Astrocyte (in vitro differentiated cells and primary cell): Measurements from ENCODE around the gene CAPN11. TPM values are rescaled to one million over a fixed set of nuclear protein-coding genes. Genes with fewer than 3 reads are reported as not detected.
A peak's percentile ranks its signal among the peaks of the same experiment; 100 is the strongest.

ENCODE experiments used
- DNase-seq: peaks from one replicate; pipeline ENCODE4 v3.0.0-alpha.2; 2010; ENCODE audit warnings: low read depth
- FAIRE-seq: peaks from 2 replicates; lab custom pipeline; 2011; peaks lifted over from hg19 to GRCh38; lab: Jason Lieb, UNC
- H2AFZ ChIP-seq: 2 replicates; pipeline ENCODE4 v1.6.0; 2012; ENCODE audit warnings: low read depth, low read length, inconsistent platforms
- H3K27ac ChIP-seq: 2 replicates; pipeline ENCODE4 v1.5.1; 2011; ENCODE audit warnings: low read depth, low read length, inconsistent platforms
- H3K27me3 ChIP-seq: 2 replicates; pipeline ENCODE4 v1.6.0; 2011; ENCODE audit warnings: low read length, inconsistent platforms; ENCODE audit not compliant: insufficient read depth
- H3K36me3 ChIP-seq: 2 replicates; pipeline ENCODE4 v1.5.1; 2011; ENCODE audit warnings: low read length, inconsistent platforms; ENCODE audit not compliant: insufficient read depth
- H3K4me1 ChIP-seq: 2 replicates; pipeline ENCODE4 v1.5.1; 2011; ENCODE audit warnings: low read length, inconsistent platforms; ENCODE audit not compliant: insufficient read depth
- H3K4me2 ChIP-seq: 2 replicates; pipeline ENCODE4 v1.6.0; 2012; ENCODE audit warnings: low read length, inconsistent platforms
- H3K4me3 ChIP-seq: 2 replicates; pipeline ENCODE4 v1.5.1; 2011; ENCODE audit warnings: low read depth, mild to moderate bottlenecking, low read length, inconsistent platforms; ENCODE audit not compliant: insufficient read depth
- H3K79me2 ChIP-seq: 2 replicates; pipeline ENCODE4 v1.6.0; 2012; ENCODE audit warnings: mild to moderate bottlenecking, low read length, inconsistent platforms; ENCODE audit not compliant: insufficient read depth
- H3K9ac ChIP-seq: 2 replicates; pipeline ENCODE4 v1.6.0; 2012; ENCODE audit warnings: mild to moderate bottlenecking, low read length, inconsistent platforms
- H3K9me3 ChIP-seq: 2 replicates; pipeline ENCODE4 v1.5.1; 2012; ENCODE audit warnings: low read depth, mild to moderate bottlenecking, low read length, inconsistent platforms; ENCODE audit not compliant: insufficient read depth
- H4K20me1 ChIP-seq: 2 replicates; pipeline ENCODE4 v1.6.0; 2012; ENCODE audit warnings: low read length, inconsistent platforms; ENCODE audit not compliant: insufficient read depth
- H3K27ac Mint-ChIP-seq: one replicate; pipeline ENCODE4 v1.8.0; 2021; ENCODE audit warnings: mild to moderate bottlenecking, mixed read lengths; ENCODE audit not compliant: unreplicated experiment
- H3K27me3 Mint-ChIP-seq: one replicate; pipeline ENCODE4 v1.8.0; 2021; ENCODE audit warnings: low read depth, mixed read lengths; ENCODE audit not compliant: unreplicated experiment
- H3K36me3 Mint-ChIP-seq: one replicate; pipeline ENCODE4 v1.8.0; 2021; ENCODE audit warnings: low read depth, mixed read lengths; ENCODE audit not compliant: unreplicated experiment
- H3K4me1 Mint-ChIP-seq: one replicate; pipeline ENCODE4 v1.8.0; 2021; ENCODE audit warnings: low read depth, mixed read lengths; ENCODE audit not compliant: unreplicated experiment
- H3K4me3 Mint-ChIP-seq: one replicate; pipeline ENCODE4 v1.8.0; 2021; ENCODE audit warnings: mild to moderate bottlenecking, moderate library complexity, mixed read lengths; ENCODE audit not compliant: unreplicated experiment
- H3K9me3 Mint-ChIP-seq: one replicate; pipeline ENCODE4 v1.8.0; 2021; ENCODE audit warnings: mild to moderate bottlenecking, mixed read lengths; ENCODE audit not compliant: unreplicated experiment
- EZH2 ChIP-seq: IDR thresholded peaks from 2 replicates; pipeline ENCODE4 v1.6.1; 2012; ENCODE audit warnings: mild to moderate bottlenecking, low read length, inconsistent platforms; ENCODE audit not compliant: insufficient read depth
- total RNA-seq: library from RNA; stranded (reverse); gene quantifications from 2 replicates; pipeline ENCODE4 v1.2.1, GENCODE V29; 2021
- TF ChIP-seq, protein P1 (sequence below): IDR thresholded peaks from 2 replicates; pipeline ENCODE4 v1.5.1; 2011; ENCODE audit warnings: low read depth, mild to moderate bottlenecking, inconsistent platforms, low read length, moderate library complexity; ENCODE audit not compliant: insufficient read depth

The CAPN11 gene
- total RNA-seq, 1 donor from 2014 or later: not detected

DNA sequence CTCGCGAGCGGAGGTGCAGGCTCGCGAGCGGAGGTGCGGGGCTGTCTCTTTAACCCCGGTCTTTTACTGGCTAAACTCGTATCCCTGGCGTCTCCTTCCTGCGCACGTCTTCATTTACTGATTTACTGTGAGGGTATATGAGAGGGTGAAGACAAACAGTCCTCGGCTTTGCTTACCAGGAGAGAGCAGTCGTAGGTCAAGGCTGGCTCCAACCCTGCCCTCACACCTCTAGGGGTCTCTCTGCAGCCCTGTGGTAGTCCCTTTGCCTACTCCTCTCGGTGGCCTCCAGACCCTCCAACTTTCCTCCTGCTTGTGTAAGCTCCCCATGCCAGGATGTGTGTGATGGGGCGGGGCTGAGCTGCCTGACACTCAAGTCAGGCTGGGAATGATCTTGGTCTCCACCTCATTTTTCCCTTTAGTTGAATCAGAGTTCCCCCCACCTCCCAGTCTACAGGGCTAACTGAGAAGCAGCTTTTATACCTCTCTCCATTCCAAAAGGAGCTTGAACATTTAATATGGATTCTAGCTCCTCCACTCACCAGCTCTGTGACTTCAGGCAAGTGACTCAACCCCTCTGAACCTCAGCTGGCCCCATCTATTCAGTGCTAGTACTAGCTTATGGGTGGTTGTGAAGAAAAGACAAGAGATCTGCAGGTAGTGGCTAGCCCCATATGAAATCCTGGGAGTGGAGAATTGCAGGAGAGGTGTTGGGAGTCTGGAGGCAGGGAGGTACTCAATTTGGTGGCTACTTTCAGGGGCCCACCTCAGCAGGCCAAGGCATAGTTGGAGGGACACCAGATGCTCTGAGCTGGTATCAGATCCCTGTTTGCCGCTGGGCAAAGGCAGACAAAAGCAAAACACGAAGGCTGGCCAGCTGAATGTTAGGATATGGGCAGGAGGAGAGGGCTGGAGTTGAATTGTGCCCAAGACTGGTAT lies 65.7 kb downstream of the CAPN11 start:
- H2AFZ ChIP-seq: peak overlapping the region; percentile 79
- no peak for TF ChIP-seq EZH2
- TF ChIP-seq, protein P1, sequence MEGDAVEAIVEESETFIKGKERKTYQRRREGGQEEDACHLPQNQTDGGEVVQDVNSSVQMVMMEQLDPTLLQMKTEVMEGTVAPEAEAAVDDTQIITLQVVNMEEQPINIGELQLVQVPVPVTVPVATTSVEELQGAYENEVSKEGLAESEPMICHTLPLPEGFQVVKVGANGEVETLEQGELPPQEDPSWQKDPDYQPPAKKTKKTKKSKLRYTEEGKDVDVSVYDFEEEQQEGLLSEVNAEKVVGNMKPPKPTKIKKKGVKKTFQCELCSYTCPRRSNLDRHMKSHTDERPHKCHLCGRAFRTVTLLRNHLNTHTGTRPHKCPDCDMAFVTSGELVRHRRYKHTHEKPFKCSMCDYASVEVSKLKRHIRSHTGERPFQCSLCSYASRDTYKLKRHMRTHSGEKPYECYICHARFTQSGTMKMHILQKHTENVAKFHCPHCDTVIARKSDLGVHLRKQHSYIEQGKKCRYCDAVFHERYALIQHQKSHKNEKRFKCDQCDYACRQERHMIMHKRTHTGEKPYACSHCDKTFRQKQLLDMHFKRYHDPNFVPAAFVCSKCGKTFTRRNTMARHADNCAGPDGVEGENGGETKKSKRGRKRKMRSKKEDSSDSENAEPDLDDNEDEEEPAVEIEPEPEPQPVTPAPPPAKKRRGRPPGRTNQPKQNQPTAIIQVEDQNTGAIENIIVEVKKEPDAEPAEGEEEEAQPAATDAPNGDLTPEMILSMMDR: no peak
- H3K27ac ChIP-seq: no peak overlapping the region
- H3K4me1 ChIP-seq: peaks cover 27% of the 10 kb centered on the region
- Mint-ChIP-seq H3K27me3 (peaks cover 3% of the 10 kb centered on the region), H3K27ac (no peak overlapping the region), H3K4me1 (peaks cover 13% of the 10 kb centered on the region), H3K36me3 (peaks cover 2% of the 10 kb centered on the region), H3K4me3 (peak overlapping the region; percentile 85), H3K9me3 (no peaks in the 10 kb centered on the region)
- DNase-seq (no peak), FAIRE-seq (no peak)
- peak overlapping the region; percentile 82 for H3K4me2 ChIP-seq
- no peaks in the 10 kb centered on the region for H3K36me3 ChIP-seq
- peak overlapping the region; percentile 50 for H3K4me3 ChIP-seq
- no peaks in the 10 kb centered on the region for H3K9me3 ChIP-seq
- H3K9ac ChIP-seq: peak overlapping the region; percentile 25
- H3K79me2 ChIP-seq: no peaks in the 10 kb centered on the region
- H3K27me3 ChIP-seq: no peaks in the 10 kb centered on the region
- H4K20me1 ChIP-seq: peaks cover 16% of the 10 kb centered on the region

DNA sequence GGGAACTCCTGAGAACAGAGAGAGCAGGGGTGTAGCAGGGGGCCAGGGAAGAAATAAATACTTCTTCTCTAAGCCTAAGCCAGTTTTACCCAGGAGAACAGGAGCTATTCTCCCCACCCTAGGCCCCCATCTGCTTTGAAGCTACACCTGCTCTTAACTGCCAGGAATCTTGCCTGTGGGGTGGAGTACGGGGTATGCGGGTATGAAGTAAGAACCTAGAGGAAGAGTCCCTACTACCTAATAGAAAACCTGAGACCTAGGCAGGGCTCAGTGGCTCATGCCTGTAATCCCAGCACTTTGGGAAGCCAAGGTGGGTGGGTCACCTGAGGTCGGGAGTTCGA lies 66.3 kb downstream of the CAPN11 start:
- Mint-ChIP-seq H3K27ac (no peak overlapping the region), H3K36me3 (peaks cover 2% of the 10 kb centered on the region), H3K4me3 (no peak overlapping the region), H3K4me1 (peaks cover 13% of the 10 kb centered on the region), H3K9me3 (no peaks in the 10 kb centered on the region), H3K27me3 (peaks cover 5% of the 10 kb centered on the region)
- Histone ChIP-seq H3K79me2 (no peaks in the 10 kb centered on the region), H4K20me1 (peaks cover 16% of the 10 kb centered on the region), H3K27me3 (no peaks in the 10 kb centered on the region), H3K9me3 (no peaks in the 10 kb centered on the region), H3K4me3 (no peak overlapping the region), H3K9ac (no peak overlapping the region), H3K4me1 (peaks cover 27% of the 10 kb centered on the region), H3K27ac (no peak overlapping the region), H3K4me2 (peak overlapping the region; percentile 82), H3K36me3 (no peaks in the 10 kb centered on the region), H2AFZ (no peak overlapping the region)
- DNase-seq (no peak), FAIRE-seq (no peak)
- TF ChIP-seq EZH2: no peak

DNA sequence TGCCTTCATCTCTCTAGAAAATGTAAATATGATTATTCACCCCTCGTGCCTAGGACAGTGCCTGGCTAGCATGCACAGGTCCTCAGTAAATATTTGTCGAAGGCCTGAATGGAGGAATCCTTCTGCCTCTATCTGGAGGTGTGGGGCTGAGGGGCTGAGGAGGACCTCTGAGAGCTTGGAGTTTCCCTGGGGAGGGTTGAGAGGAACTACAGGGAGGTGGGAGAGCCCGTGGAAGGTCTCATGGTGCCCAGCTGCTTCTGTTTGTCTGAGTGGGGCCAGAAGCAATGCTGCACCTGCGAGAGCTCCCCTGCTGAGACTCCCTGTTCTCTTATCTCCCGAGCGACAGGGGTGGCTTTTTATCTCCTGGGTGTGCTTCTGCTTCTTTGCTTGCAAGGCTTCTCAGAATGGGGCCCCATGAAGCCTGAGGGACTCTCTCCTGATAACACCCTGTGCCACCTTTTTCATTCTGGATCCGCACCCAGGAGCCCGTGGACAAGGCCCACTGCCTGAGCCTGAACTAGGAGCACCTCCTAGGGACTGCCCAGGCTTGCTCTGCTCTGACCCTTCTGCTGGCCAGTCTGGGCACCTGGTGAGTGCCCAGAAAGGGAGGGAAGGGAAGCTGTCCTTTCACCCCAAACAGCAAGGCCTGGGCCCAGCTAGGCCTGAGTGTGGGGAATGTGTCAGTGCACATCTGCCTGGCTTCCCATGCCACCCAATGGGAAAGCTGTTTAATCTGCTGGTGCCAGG lies 67.1 kb downstream of the CAPN11 start:
- no peak overlapping the region for H3K27ac ChIP-seq
- H3K4me2 ChIP-seq: no peak overlapping the region
- no peak overlapping the region for H3K9ac ChIP-seq
- H3K79me2 ChIP-seq: no peaks in the 10 kb centered on the region
- Mint-ChIP-seq H3K27me3 (peaks cover 10% of the 10 kb centered on the region), H3K4me1 (peaks cover 13% of the 10 kb centered on the region), H3K36me3 (peaks cover 4% of the 10 kb centered on the region), H3K4me3 (no peak overlapping the region), H3K9me3 (no peaks in the 10 kb centered on the region), H3K27ac (no peak overlapping the region)
- TF ChIP-seq, protein P1: no peak
- no peak for TF ChIP-seq EZH2
- no peak for FAIRE-seq
- DNase-seq: no peak
- H3K36me3 ChIP-seq: no peaks in the 10 kb centered on the region
- no peak overlapping the region for H2AFZ ChIP-seq
- peaks cover 27% of the 10 kb centered on the region for H3K4me1 ChIP-seq
- peaks cover 16% of the 10 kb centered on the region for H4K20me1 ChIP-seq
- H3K9me3 ChIP-seq: no peaks in the 10 kb centered on the region
- no peak overlapping the region for H3K4me3 ChIP-seq
- H3K27me3 ChIP-seq: no peaks in the 10 kb centered on the region
